Activated CD4-positive, alpha-beta T cell treated with anti-CD3 and anti-CD28 coated beads, Interleukin-2, amount 50 U/mL, for 4 hours (primary cell): ENCODE results near the gene PSKH1.
"Not testable (repeated sequence)": the region's sequence is repeated elsewhere in the genome, so short reads cannot be mapped to it uniquely, and the experiment has no call there.

Experiments
- DNase-seq, 2 experiments: peaks; one replicate each; pipeline ENCODE4 v3.0.0-alpha.2; 2020

PSKH1 gene

GRCh38 chr16:67892899-67893742 is at the start of gene PSKH1:
TSS of gene PSKH1 (plus strand) at chr16:67893254. CDS start at chr16:67908750, 15,496 bp downstream.
- DNase-seq: peak; percentile 94

- peak in 1 of 2 experiments; percentile 30 for DNase-seq
Measured at GRCh38 chr16:67843343-67843765, 49.7 kb upstream of the PSKH1 start.

GRCh38 chr16:67844497-67844896 is 48.6 kb upstream of the PSKH1 start:
- no peak for DNase-seq

- no peak for DNase-seq
Measured at GRCh38 chr16:67845291-67846062, 47.6 kb upstream of the PSKH1 start.

- no peak for DNase-seq
Measured at GRCh38 chr16:67846063-67846319, 47.1 kb upstream of the PSKH1 start.

- DNase-seq: peak; percentile 94
Measured at GRCh38 chr16:67846320-67847063, 46.6 kb upstream of the PSKH1 start, which contains the start of gene NUTF2. TSS of gene NUTF2 (plus strand) at chr16:67846933. CDS start at chr16:67865131, 18,198 bp downstream.

- DNase-seq: peak in 1 of 2 experiments; percentile 10
Measured at GRCh38 chr16:67847064-67847861, 45.8 kb upstream of the PSKH1 start, which contains the start of gene CENPT. TSS of gene CENPT (minus strand) at chr16:67847693. CDS start at chr16:67833859, 13,834 bp downstream.

GRCh38 chr16:67848118-67848517 is 44.9 kb upstream of the PSKH1 start:
- no peak for DNase-seq

GRCh38 chr16:67853670-67854069 is 39.4 kb upstream of the PSKH1 start:
- DNase-seq: no peak

- no peak for DNase-seq
Measured at GRCh38 chr16:67855789-67856188, 37.3 kb upstream of the PSKH1 start.

- DNase-seq: no peak
Measured at GRCh38 chr16:67856927-67857546, 36.0 kb upstream of the PSKH1 start.

GRCh38 chr16:67857547-67858233 is 35.4 kb upstream of the PSKH1 start:
- peak in 1 of 2 experiments; percentile 36 for DNase-seq

GRCh38 chr16:67858500-67858899 is 34.6 kb upstream of the PSKH1 start:
- DNase-seq: no peak

- no peak for DNase-seq
Measured at GRCh38 chr16:67860589-67861398, 32.3 kb upstream of the PSKH1 start.

- no peak for DNase-seq
Measured at GRCh38 chr16:67861877-67862276, 31.2 kb upstream of the PSKH1 start.

GRCh38 chr16:67862623-67863583 is 30.2 kb upstream of the PSKH1 start:
- DNase-seq: no peak

GRCh38 chr16:67864044-67864443 is 29.0 kb upstream of the PSKH1 start:
- DNase-seq: not testable (repeated sequence)

GRCh38 chr16:67864594-67864993 is 28.5 kb upstream of the PSKH1 start:
- no peak for DNase-seq

GRCh38 chr16:67865318-67865717 is 27.7 kb upstream of the PSKH1 start:
- no peak for DNase-seq
